Central memory CD8-positive, alpha-beta T cell (primary cell): ENCODE data around the gene NGLY1.

Experiments used
- ATAC-seq: fragments of 150-1000 bp; cut with Tn5 transposase; replicated peaks from 2 replicates; pipeline ENCODE4 v1.10.0; 2022; ENCODE audit warnings: mild to moderate bottlenecking, moderate FRiP score, moderate number of reproducible peaks; ENCODE audit not compliant: poor library complexity, severe bottlenecking; ENCODE audit errors: extremely low read depth
- DNase-seq, 2 donors: peaks; one replicate each; pipeline ENCODE4 v3.0.0; 2021; ENCODE audit warnings: low spot score in 2 of 2
- H3K27ac Mint-ChIP-seq: one replicate; pipeline ENCODE4 v1.8.0; 2022; ENCODE audit warnings: low read depth, mild to moderate bottlenecking, moderate library complexity, mixed read lengths
- H3K27me3 Mint-ChIP-seq: one replicate; pipeline ENCODE4 v1.8.0; 2022; ENCODE audit warnings: mixed read lengths
- H3K36me3 Mint-ChIP-seq: one replicate; pipeline ENCODE4 v1.8.0; 2022; ENCODE audit warnings: mild to moderate bottlenecking, moderate library complexity, mixed read lengths; ENCODE audit not compliant: insufficient read depth
- H3K4me1 Mint-ChIP-seq: one replicate; pipeline ENCODE4 v1.8.0; 2022; ENCODE audit warnings: mixed read lengths
- H3K4me3 Mint-ChIP-seq: one replicate; pipeline ENCODE4 v1.8.0; 2022; ENCODE audit warnings: mild to moderate bottlenecking, moderate library complexity, mixed read lengths
- H3K9me3 Mint-ChIP-seq: one replicate; pipeline ENCODE4 v1.8.0; 2022; ENCODE audit warnings: mixed read lengths

NGLY1 gene, protein sequence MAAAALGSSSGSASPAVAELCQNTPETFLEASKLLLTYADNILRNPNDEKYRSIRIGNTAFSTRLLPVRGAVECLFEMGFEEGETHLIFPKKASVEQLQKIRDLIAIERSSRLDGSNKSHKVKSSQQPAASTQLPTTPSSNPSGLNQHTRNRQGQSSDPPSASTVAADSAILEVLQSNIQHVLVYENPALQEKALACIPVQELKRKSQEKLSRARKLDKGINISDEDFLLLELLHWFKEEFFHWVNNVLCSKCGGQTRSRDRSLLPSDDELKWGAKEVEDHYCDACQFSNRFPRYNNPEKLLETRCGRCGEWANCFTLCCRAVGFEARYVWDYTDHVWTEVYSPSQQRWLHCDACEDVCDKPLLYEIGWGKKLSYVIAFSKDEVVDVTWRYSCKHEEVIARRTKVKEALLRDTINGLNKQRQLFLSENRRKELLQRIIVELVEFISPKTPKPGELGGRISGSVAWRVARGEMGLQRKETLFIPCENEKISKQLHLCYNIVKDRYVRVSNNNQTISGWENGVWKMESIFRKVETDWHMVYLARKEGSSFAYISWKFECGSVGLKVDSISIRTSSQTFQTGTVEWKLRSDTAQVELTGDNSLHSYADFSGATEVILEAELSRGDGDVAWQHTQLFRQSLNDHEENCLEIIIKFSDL

GRCh38 chr3:25782938-25783660 lies at the start of gene NGLY1:
Gene NGLY1, minus strand, starts transcription at chr3:25783443. Its CDS starts 53 bp downstream, at chr3:25783390.
- H3K36me3 Mint-ChIP-seq, result peaks cover 12% of the 10 kb centered on the region
- no peaks in the 10 kb centered on the region for H3K9me3 Mint-ChIP-seq
- DNase-seq (peak; percentile 68 to 72), ATAC-seq (peak; percentile 91)
- H3K4me1 Mint-ChIP-seq, result peaks cover 34% of the 10 kb centered on the region
- no peaks in the 10 kb centered on the region for H3K27me3 Mint-ChIP-seq
- peak within 1 kb of the TSS; percentile 83 for H3K4me3 Mint-ChIP-seq
- H3K27ac Mint-ChIP-seq, result peak within 1 kb of the TSS; percentile 71

DNA sequence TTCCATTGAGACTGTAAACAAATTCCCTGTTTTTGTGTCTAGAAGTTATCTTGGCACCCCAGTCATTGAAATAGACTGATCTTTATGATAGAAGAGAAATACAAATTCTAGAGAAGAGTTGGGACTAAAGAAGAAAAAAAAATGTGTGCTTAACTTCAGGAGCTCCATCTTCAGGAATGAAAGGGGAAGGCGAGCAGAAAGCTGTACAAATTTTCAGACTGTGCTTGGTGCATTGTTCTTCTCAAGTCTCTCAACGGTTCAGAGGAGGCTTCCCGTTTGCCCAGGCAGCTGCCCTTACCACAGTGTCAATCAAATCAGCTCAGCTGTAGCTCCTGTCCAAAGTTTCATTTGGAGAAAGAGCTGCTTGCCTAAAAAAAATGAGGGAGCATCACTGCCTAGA lies 48.3 kb upstream of the NGLY1 start:
- H3K27me3 Mint-ChIP-seq, result peaks cover 30% of the 10 kb centered on the region
- DNase-seq (no peak), ATAC-seq (no peak)
- H3K36me3 Mint-ChIP-seq, result no peaks in the 10 kb centered on the region
- no peak overlapping the region for H3K27ac Mint-ChIP-seq
- H3K9me3 Mint-ChIP-seq, result no peaks in the 10 kb centered on the region
- H3K4me3 Mint-ChIP-seq, result no peak overlapping the region
- no peaks in the 10 kb centered on the region for H3K4me1 Mint-ChIP-seq

GRCh38 chr3:25830373-25831280 lies 47.4 kb upstream of the NGLY1 start:
- ATAC-seq (no peak), DNase-seq (no peak)
- Mint-ChIP-seq H3K36me3 (no peaks in the 10 kb centered on the region), H3K4me3 (no peak overlapping the region), H3K9me3 (no peaks in the 10 kb centered on the region), H3K27ac (no peak overlapping the region), H3K4me1 (peaks cover 8% of the 10 kb centered on the region), H3K27me3 (peaks cover 24% of the 10 kb centered on the region)

DNA sequence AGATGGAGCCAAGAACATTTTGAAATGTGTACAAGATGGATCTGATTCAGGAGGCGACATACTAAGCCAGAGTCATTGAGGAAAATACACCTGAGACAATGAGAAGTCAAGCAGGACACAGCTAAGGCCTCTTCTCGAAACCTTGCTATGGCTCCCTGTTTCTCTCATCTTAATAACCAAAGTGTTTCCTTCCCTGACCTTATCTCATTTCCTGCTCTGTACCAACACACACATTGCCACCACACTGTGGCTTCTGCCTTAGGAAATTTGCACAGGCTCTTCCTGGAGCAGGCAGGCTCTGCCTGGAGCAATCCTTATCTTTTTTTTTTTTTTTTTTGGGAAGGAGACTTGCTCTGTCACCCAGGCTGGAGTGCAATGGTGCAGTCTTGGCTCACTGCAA lies 43.3 kb upstream of the NGLY1 start:
- Mint-ChIP-seq H3K36me3 (no peaks in the 10 kb centered on the region), H3K4me3 (no peak overlapping the region), H3K27ac (no peak overlapping the region), H3K9me3 (no peaks in the 10 kb centered on the region), H3K4me1 (peaks cover 8% of the 10 kb centered on the region), H3K27me3 (peaks cover 21% of the 10 kb centered on the region)
- DNase-seq, result no peak
- ATAC-seq, result no peak

GRCh38 chr3:25823314-25823713 lies 40.1 kb upstream of the NGLY1 start:
- DNase-seq (no peak), ATAC-seq (no peak)
- H3K4me1 Mint-ChIP-seq, result peaks cover 8% of the 10 kb centered on the region
- H3K27me3 Mint-ChIP-seq, result peaks cover 9% of the 10 kb centered on the region
- no peak overlapping the region for H3K4me3 Mint-ChIP-seq
- H3K36me3 Mint-ChIP-seq, result no peaks in the 10 kb centered on the region
- no peak overlapping the region for H3K27ac Mint-ChIP-seq
- no peaks in the 10 kb centered on the region for H3K9me3 Mint-ChIP-seq

GRCh38 chr3:25821746-25822573 lies 38.7 kb upstream of the NGLY1 start:
- Mint-ChIP-seq H3K9me3 (no peaks in the 10 kb centered on the region), H3K4me3 (no peak overlapping the region), H3K27ac (no peak overlapping the region), H3K36me3 (no peaks in the 10 kb centered on the region), H3K27me3 (peaks cover 8% of the 10 kb centered on the region), H3K4me1 (peaks cover 8% of the 10 kb centered on the region)
- DNase-seq (no peak), ATAC-seq (no peak)

GRCh38 chr3:25820816-25821486 lies 37.7 kb upstream of the NGLY1 start:
- H3K36me3 Mint-ChIP-seq, result no peaks in the 10 kb centered on the region
- no peak overlapping the region for H3K27ac Mint-ChIP-seq
- ATAC-seq (no peak), DNase-seq (no peak)
- peaks cover 3% of the 10 kb centered on the region for H3K4me1 Mint-ChIP-seq
- peaks cover 8% of the 10 kb centered on the region for H3K27me3 Mint-ChIP-seq
- no peak overlapping the region for H3K4me3 Mint-ChIP-seq
- H3K9me3 Mint-ChIP-seq, result no peaks in the 10 kb centered on the region

DNA sequence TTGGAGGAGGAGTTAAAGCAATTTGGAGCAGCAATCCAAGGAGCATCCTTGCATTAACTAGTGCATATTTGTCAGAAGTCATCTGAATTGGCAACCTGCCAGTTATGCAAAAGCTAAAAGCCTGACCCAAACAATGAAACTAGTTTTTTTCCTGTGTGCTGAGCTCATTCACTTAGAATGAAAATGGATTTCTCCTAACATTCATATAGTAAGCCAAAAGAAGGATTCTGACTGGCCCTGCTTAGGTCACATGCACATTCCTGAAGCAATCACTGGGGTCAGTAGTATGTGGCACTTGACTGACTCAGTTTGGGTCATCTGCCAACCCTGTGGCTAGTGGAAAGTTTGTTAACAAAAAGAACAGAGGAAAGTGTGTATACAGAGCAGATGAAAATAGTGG lies 37.1 kb upstream of the NGLY1 start:
- Mint-ChIP-seq H3K4me1 (no peaks in the 10 kb centered on the region), H3K27ac (no peak overlapping the region), H3K9me3 (no peaks in the 10 kb centered on the region), H3K27me3 (peaks cover 8% of the 10 kb centered on the region), H3K4me3 (no peak overlapping the region), H3K36me3 (no peaks in the 10 kb centered on the region)
- no peak for DNase-seq
- ATAC-seq, result no peak

DNA sequence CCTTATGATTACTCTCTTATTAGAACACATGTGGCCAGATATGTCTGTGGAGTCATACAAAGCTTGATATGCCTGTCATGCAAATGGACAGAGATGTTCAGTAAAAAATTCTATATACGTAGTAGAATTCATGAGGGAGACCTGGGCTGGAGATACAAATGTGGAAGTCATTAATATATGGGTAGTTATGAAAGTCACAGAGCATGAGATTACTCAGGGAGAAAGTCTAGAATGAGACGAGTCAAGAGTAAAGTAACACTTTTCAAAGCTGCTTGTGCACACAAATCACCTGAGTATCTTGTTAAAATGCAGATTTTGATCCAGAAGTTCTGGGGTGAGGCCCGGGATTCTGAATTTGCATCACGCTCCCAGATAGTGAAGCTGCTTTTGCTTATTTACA lies 35.1 kb upstream of the NGLY1 start:
- no peaks in the 10 kb centered on the region for H3K9me3 Mint-ChIP-seq

GRCh38 chr3:25817638-25818037 lies 34.4 kb upstream of the NGLY1 start:
- Mint-ChIP-seq H3K36me3 (no peaks in the 10 kb centered on the region), H3K27ac (no peak overlapping the region), H3K4me1 (no peaks in the 10 kb centered on the region), H3K27me3 (no peaks in the 10 kb centered on the region), H3K9me3 (no peaks in the 10 kb centered on the region), H3K4me3 (no peak overlapping the region)
- no peak for DNase-seq
- ATAC-seq, result no peak

More for the DNA sequence above, 35.1 kb upstream of the NGLY1 start:
- no peak overlapping the region for H3K27ac Mint-ChIP-seq
- H3K36me3 Mint-ChIP-seq, result no peaks in the 10 kb centered on the region
- no peak for DNase-seq
- H3K27me3 Mint-ChIP-seq, result peaks cover 2% of the 10 kb centered on the region
- no peaks in the 10 kb centered on the region for H3K4me1 Mint-ChIP-seq
- H3K4me3 Mint-ChIP-seq, result no peak overlapping the region
- no peak for ATAC-seq

DNA sequence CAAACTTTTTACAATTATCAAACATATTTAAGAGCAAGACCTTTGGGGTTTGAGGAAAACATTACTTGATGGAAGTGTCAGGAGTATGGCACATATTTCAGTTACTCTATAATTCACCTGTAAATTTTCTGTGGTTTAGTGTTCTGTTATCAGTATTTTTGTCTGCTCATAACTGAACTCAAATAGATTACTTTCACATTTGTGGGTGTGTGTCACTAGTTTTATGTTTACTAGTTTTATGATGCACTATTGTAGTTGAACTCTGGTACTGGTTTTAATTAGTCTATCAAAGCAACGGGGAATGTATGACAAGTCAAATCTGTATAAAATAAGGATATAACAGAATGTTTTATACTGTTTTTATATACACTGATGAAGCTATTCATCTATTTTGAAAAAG lies 33.9 kb upstream of the NGLY1 start:
- H3K9me3 Mint-ChIP-seq, result no peaks in the 10 kb centered on the region
- DNase-seq, result no peak
- no peak for ATAC-seq
- no peak overlapping the region for H3K27ac Mint-ChIP-seq
- H3K4me1 Mint-ChIP-seq, result no peaks in the 10 kb centered on the region
- no peak overlapping the region for H3K4me3 Mint-ChIP-seq
- no peaks in the 10 kb centered on the region for H3K27me3 Mint-ChIP-seq
- H3K36me3 Mint-ChIP-seq, result no peaks in the 10 kb centered on the region
